Upper lobe of left lung (tissue), 4 donors: ENCODE results near the gene TNF.

Source experiments
- CTCF ChIP-seq, 6 experiments: fragments of 450-650 bp in 4 of 6; fragments of 200-600 bp in 2 of 6; sonication (generic) in 2 of 6; IDR thresholded peaks; one replicate each; pipeline ENCODE4 v1.5.1; 2016 to 2019; ENCODE audit warnings: antibody characterized with exemption in 6 of 6
- EP300 ChIP-seq, 4 donors: sonication (generic); formaldehyde crosslinking; IDR thresholded peaks; one replicate each; pipeline ENCODE4 v1.5.1; 2017; ENCODE audit warnings: antibody characterized with exemption in 4 of 4, control low read depth in 2 of 4
- POLR2A ChIP-seq, 4 donors: fragments of 450-650 bp; IDR thresholded peaks; one replicate each; pipeline ENCODE4 v1.5.1; 2016 to 2017; ENCODE audit warnings: antibody characterized with exemption in 4 of 4, mild to moderate bottlenecking in 2 of 4

GRCh38 chr6:31610968-31611367, 35.6 kb downstream of the TNF start:
- TF ChIP-seq EP300 (IDR thresholded peaks at IDR 0.05): no peak
- TF ChIP-seq CTCF (IDR thresholded peaks at IDR 0.05): no peak
- no peak for TF ChIP-seq POLR2A (IDR thresholded peaks at IDR 0.05)
